ENCODE measurements around the gene TENM3. TPM values are rescaled to one million over a fixed set of nuclear protein-coding genes. Genes with fewer than 3 reads are reported as not detected.

TENM3 gene
- total RNA-seq, 2 donors from 2014 or later = 21.4 to 52.3 TPM

- WGBS = 42% methylated on average over 1 of the region's 1 CpG
- Histone ChIP-seq H3K36me3 (no peaks in the 10 kb centered on the region), H3K4me3 (no peak overlapping the region), H3K27ac (no peak overlapping the region), H3K4me1 (replicated peaks) (no peaks in the 10 kb centered on the region), H3K27me3 (replicated peaks; ENCODE audit: insufficient read depth) (no peaks in the 10 kb centered on the region), H3K9me3 (no peaks in the 10 kb centered on the region)
- DNase-seq (ENCODE audit: low spot score) = no peak
- no peak for TF ChIP-seq POLR2A (IDR thresholded peaks at IDR 0.05)
- no peak for TF ChIP-seq CTCF (IDR thresholded peaks at IDR 0.05)
- no peak for TF ChIP-seq POLR2AphosphoS5 (IDR thresholded peaks at IDR 0.05)
- intact Hi-C loops (cut with DNase I) = no loop called here
Measured at GRCh38 chr4:182426901-182427300, 183.7 kb downstream of the TENM3 start.

GRCh38 chr4:182427554-182427953 is 184.4 kb downstream of the TENM3 start:
- Histone ChIP-seq H3K36me3 (no peaks in the 10 kb centered on the region), H3K4me3 (no peak overlapping the region), H3K27ac (no peak overlapping the region), H3K27me3 (replicated peaks; ENCODE audit: insufficient read depth) (no peaks in the 10 kb centered on the region), H3K9me3 (no peaks in the 10 kb centered on the region), H3K4me1 (replicated peaks) (no peaks in the 10 kb centered on the region)
- no peak for DNase-seq (ENCODE audit: low spot score)
- 89% methylated on average over 2 of the region's 2 CpGs for WGBS
- TF ChIP-seq POLR2AphosphoS5 (IDR thresholded peaks at IDR 0.05) = no peak
- TF ChIP-seq CTCF (IDR thresholded peaks at IDR 0.05) = no peak
- no peak for TF ChIP-seq POLR2A (IDR thresholded peaks at IDR 0.05)
- intact Hi-C loops (cut with DNase I) = no loop called here

DNA sequence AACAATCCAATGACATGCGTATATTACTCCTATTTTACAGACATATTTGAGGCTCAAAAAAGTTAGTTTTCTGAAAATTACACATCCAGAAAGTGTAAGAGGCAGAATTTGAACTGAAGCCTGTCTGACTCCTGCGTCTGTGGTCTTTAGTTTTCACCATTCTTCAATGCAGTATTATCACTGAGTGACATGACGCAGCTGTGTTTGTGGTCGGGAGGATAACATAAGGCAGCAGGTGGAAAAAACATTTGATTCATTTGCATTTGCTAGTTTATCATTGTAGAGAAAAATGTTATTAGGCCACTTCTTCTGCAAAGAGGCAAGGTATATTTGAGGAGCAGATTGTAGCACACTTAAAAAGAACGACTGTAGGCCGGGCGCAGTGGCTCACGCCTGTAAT is 186.7 kb downstream of the TENM3 start:
- no peaks in the 10 kb centered on the region for H3K9me3 ChIP-seq
- no peak overlapping the region for H3K4me3 ChIP-seq
- 77% methylated on average over 8 of the region's 8 CpGs for WGBS
- H3K27me3 ChIP-seq (replicated peaks; ENCODE audit: insufficient read depth) = no peaks in the 10 kb centered on the region
- no peak overlapping the region for H3K27ac ChIP-seq
- no peak for DNase-seq (ENCODE audit: low spot score)
- TF ChIP-seq POLR2A (IDR thresholded peaks at IDR 0.05) = no peak
- no peak for TF ChIP-seq CTCF (IDR thresholded peaks at IDR 0.05)
- TF ChIP-seq POLR2AphosphoS5 (IDR thresholded peaks at IDR 0.05) = no peak
- intact Hi-C loops (cut with DNase I) = no loop called here
- no peaks in the 10 kb centered on the region for H3K4me1 ChIP-seq (replicated peaks)
- no peaks in the 10 kb centered on the region for H3K36me3 ChIP-seq

DNA sequence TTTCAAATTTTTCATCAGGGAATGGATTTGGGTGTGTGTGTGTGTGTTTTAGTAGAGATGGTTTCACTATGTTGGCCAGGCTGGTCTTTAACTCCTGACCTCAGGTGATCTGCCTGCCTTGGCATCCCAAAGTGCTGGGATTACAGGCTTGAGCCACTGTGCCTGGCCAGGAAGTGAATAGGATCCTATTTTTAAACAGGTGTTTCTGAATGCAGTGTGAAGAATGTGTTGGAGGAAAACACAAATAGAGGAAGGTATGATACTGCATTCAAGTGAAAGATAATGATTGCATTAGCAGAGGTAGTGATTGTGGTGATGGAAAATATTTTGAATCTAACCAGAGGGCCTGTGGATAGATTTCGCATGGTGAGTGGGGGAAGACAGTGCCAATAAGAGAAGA is 189.6 kb downstream of the TENM3 start:
- Histone ChIP-seq H3K9me3 (no peaks in the 10 kb centered on the region), H3K27me3 (replicated peaks; ENCODE audit: insufficient read depth) (no peaks in the 10 kb centered on the region), H3K36me3 (no peaks in the 10 kb centered on the region), H3K4me1 (replicated peaks) (no peaks in the 10 kb centered on the region), H3K27ac (no peak overlapping the region), H3K4me3 (no peak overlapping the region)
- TF ChIP-seq POLR2AphosphoS5 (IDR thresholded peaks at IDR 0.05) = no peak
- TF ChIP-seq CTCF (IDR thresholded peaks at IDR 0.05) = no peak
- no peak for TF ChIP-seq POLR2A (IDR thresholded peaks at IDR 0.05)
- no peak for DNase-seq (ENCODE audit: low spot score)
- intact Hi-C loops (cut with DNase I) = no loop called here
- WGBS = 94% methylated on average over 1 of the region's 1 CpG

GRCh38 chr4:182434720-182435119 is 191.5 kb downstream of the TENM3 start:
- peak; percentile 8 for DNase-seq (ENCODE audit: low spot score)

More at GRCh38 chr4:182434720-182435119, 191.5 kb downstream of the TENM3 start:
- Histone ChIP-seq H3K4me3 (no peak overlapping the region), H3K27me3 (replicated peaks; ENCODE audit: insufficient read depth) (no peaks in the 10 kb centered on the region), H3K27ac (no peak overlapping the region), H3K36me3 (no peaks in the 10 kb centered on the region), H3K9me3 (no peaks in the 10 kb centered on the region), H3K4me1 (replicated peaks) (no peaks in the 10 kb centered on the region)
- intact Hi-C loops (cut with DNase I) = no loop called here
- TF ChIP-seq CTCF (IDR thresholded peaks at IDR 0.05) (no peak), POLR2AphosphoS5 (IDR thresholded peaks at IDR 0.05) (peak; percentile 61)
- 20% methylated on average over 4 of the region's 4 CpGs for WGBS
